Activated CD4-positive, CD25-positive, alpha-beta regulatory T cell treated with anti-CD3 and anti-CD28 coated beads, Interleukin-2, amount 50 U/mL, for 24 hours (primary cell): Measurements from ENCODE around the gene ABHD17B.

Source experiments
- ATAC-seq, 2 donors: fragments of 150-1000 bp; cut with Tn5 transposase; one replicate each; pipeline ENCODE4 v1.10.0; 2021; ENCODE audit warnings: mild to moderate bottlenecking in 1 of 2, moderate library complexity in 1 of 2

The ABHD17B gene

DNA sequence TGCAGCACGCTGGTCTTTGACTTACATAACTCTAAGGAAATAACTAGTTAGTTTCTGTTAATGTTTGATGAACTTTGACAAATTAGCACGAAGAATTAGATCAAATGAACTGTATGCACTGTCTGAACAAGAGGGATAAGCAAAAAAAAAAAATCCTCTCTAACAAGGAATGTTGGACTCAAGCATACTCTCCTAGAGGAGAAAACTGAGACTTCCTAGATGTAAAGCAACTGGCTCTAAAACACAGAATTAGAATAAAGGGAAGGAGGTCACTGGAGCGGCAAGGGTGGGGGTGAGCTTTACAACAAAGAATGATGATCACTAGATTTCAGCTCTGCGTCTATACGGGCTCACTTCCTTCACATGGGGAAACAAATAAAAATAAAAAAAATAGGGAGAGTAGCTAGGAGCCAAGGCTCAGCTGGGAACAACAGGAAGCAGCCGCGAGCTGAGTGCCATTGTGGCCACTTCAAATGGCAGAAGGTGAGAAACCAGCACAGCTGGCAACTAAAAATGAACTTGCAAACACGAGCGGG, 94.0 kb downstream of the ABHD17B start:
- ATAC-seq: no peak
